ENCODE measurements around the gene TGFBR3. TPM values are rescaled to one million over a fixed set of nuclear protein-coding genes. Genes with fewer than 3 reads are reported as not detected.

TGFBR3 gene
- total and polyA plus RNA-seq, 2 of the 13 experiments (the other 11 are each of a cell fraction or from before 2014, with no cell fraction given): 76.5 to 195 TPM

DNA sequence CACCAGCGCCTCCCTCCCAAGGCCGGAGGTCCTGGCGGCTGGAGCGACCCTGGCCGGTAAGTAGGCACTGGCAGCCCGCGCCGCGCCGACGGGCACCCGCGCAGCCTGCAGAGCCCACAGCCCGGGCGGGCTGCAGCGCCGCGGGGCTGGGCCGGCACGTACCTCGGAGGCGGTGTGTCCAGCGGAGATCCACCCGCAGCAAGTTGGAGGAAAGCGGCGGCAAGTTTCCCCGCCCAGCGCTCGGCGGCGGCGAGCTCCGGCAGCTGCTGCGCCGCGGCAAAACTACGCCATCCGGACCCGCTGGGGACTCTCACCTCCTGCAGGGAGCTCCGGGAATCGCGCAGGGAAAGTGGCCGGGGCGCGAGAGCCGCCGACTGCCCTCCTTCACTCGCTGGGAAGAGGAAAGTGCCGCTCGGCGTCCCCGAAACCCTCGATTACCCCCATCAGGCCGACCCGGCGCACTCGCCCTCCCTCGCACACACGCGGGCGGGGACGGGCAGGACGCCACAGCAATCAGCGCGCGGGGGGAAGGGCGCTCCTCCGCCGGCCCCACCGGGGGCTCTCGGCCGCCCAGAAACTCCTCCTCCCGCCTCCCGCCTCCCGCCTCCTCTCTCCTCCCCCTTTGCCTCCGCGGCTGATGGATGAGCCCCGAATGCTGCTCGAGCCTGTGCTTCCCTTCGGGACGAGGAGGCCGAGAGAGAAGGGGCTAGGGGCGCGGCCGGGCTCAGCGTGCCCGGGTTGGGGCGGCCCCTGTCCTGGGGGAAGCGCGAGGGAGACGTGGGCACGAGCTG, at the start of gene TGFBR3 (continued):
- TF ChIP-seq, protein P1, sequence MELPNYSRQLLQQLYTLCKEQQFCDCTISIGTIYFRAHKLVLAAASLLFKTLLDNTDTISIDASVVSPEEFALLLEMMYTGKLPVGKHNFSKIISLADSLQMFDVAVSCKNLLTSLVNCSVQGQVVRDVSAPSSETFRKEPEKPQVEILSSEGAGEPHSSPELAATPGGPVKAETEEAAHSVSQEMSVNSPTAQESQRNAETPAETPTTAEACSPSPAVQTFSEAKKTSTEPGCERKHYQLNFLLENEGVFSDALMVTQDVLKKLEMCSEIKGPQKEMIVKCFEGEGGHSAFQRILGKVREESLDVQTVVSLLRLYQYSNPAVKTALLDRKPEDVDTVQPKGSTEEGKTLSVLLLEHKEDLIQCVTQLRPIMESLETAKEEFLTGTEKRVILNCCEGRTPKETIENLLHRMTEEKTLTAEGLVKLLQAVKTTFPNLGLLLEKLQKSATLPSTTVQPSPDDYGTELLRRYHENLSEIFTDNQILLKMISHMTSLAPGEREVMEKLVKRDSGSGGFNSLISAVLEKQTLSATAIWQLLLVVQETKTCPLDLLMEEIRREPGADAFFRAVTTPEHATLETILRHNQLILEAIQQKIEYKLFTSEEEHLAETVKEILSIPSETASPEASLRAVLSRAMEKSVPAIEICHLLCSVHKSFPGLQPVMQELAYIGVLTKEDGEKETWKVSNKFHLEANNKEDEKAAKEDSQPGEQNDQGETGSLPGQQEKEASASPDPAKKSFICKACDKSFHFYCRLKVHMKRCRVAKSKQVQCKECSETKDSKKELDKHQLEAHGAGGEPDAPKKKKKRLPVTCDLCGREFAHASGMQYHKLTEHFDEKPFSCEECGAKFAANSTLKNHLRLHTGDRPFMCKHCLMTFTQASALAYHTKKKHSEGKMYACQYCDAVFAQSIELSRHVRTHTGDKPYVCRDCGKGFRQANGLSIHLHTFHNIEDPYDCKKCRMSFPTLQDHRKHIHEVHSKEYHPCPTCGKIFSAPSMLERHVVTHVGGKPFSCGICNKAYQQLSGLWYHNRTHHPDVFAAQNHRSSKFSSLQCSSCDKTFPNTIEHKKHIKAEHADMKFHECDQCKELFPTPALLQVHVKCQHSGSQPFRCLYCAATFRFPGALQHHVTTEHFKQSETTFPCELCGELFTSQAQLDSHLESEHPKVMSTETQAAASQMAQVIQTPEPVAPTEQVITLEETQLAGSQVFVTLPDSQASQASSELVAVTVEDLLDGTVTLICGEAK (IDR thresholded peaks at IDR 0.05): no peak
- TF ChIP-seq, protein P1 (CRISPR knock-in tag; IDR thresholded peaks at IDR 0.05): peak; percentile 16; the same call in 1 of the 2 replicates
- TF ChIP-seq RARA (CRISPR knock-in tag; IDR thresholded peaks at IDR 0.05) (peak; percentile 52), DRAP1 (CRISPR knock-in tag; IDR thresholded peaks at IDR 0.05) (peak; percentile 91), ZNF639 (CRISPR knock-in tag; conservative IDR thresholded peaks at IDR 0.05) (0 out of 2 replicates have a peak, but pooled peaks have one; percentile 27), SATB2 (CRISPR knock-in tag; IDR thresholded peaks at IDR 0.05) (no peak; the same call in 1 of the 2 replicates), SPEN (CRISPR knock-in tag; IDR thresholded peaks at IDR 0.05; ENCODE audit: low read depth) (0 out of 2 replicates have a peak, but pooled peaks have one; percentile 13), PHF21A (CRISPR knock-in tag; IDR thresholded peaks at IDR 0.05) (peak; percentile 47; the same call in 1 of the 2 replicates), SNAPC5 (CRISPR knock-in tag; IDR thresholded peaks at IDR 0.05; ENCODE audit: borderline replicate concordance) (peak; percentile 63; the same call in 1 of the 2 replicates), MAFK (conservative IDR thresholded peaks at IDR 0.05 in 1 of 2, IDR thresholded peaks at IDR 0.05 in 1 of 2; ENCODE audit: low read length in 2 of 2) (no peak), NR2F2 (IDR thresholded peaks at IDR 0.05; ENCODE audit: borderline replicate concordance, low read depth) (no peak)
- TF ChIP-seq, protein P2, sequence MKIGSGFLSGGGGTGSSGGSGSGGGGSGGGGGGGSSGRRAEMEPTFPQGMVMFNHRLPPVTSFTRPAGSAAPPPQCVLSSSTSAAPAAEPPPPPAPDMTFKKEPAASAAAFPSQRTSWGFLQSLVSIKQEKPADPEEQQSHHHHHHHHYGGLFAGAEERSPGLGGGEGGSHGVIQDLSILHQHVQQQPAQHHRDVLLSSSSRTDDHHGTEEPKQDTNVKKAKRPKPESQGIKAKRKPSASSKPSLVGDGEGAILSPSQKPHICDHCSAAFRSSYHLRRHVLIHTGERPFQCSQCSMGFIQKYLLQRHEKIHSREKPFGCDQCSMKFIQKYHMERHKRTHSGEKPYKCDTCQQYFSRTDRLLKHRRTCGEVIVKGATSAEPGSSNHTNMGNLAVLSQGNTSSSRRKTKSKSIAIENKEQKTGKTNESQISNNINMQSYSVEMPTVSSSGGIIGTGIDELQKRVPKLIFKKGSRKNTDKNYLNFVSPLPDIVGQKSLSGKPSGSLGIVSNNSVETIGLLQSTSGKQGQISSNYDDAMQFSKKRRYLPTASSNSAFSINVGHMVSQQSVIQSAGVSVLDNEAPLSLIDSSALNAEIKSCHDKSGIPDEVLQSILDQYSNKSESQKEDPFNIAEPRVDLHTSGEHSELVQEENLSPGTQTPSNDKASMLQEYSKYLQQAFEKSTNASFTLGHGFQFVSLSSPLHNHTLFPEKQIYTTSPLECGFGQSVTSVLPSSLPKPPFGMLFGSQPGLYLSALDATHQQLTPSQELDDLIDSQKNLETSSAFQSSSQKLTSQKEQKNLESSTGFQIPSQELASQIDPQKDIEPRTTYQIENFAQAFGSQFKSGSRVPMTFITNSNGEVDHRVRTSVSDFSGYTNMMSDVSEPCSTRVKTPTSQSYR (CRISPR knock-in tag; IDR thresholded peaks at IDR 0.05; ENCODE audit: borderline replicate concordance): peak; percentile 99
